Activated CD4-positive, alpha-beta memory T cell treated with anti-CD3 and anti-CD28 coated beads for 36 hours (primary cell): Measurements from ENCODE around the gene NBEAL2. TPM values are rescaled to one million over a fixed set of nuclear protein-coding genes. Genes with fewer than 3 reads are reported as not detected.
"Not testable (repeated sequence)": the region's sequence is repeated elsewhere in the genome, so short reads cannot be mapped to it uniquely, and the experiment has no call there.

ENCODE experiments used
- CTCF ChIA-PET: fragments of 350-600 bp; sonication (Branson Sonifier 250); formaldehyde crosslinking; loops from one replicate; lab custom pipeline; 2021; ENCODE audit warnings: antibody characterized with exemption, inconsistent platforms; lab: Charles Lee
- POLR2A ChIA-PET: fragments of 350-600 bp; sonication (Branson Sonifier 250); formaldehyde crosslinking; loops from one replicate; lab custom pipeline; 2021; ENCODE audit warnings: antibody characterized with exemption; lab: Charles Lee
- DNase-seq: peaks from one replicate; pipeline ENCODE4 v3.0.0-alpha.2; 2020
- H3K27ac Mint-ChIP-seq: one replicate; pipeline ENCODE4 v1.8.0; 2021; ENCODE audit warnings: mixed read lengths
- H3K27me3 Mint-ChIP-seq: one replicate; pipeline ENCODE4 v1.8.0; 2021; ENCODE audit warnings: mixed read lengths
- H3K36me3 Mint-ChIP-seq: one replicate; pipeline ENCODE4 v1.8.0; 2021; ENCODE audit warnings: mixed read lengths
- H3K4me1 Mint-ChIP-seq: one replicate; pipeline ENCODE4 v1.8.0; 2021; ENCODE audit warnings: low read depth, mixed read lengths
- H3K4me3 Mint-ChIP-seq: one replicate; pipeline ENCODE4 v1.8.0; 2021; ENCODE audit warnings: mild to moderate bottlenecking, mixed read lengths
- H3K9me3 Mint-ChIP-seq: one replicate; pipeline ENCODE4 v1.8.0; 2021; ENCODE audit warnings: mixed read lengths
- intact Hi-C: fragments of 100-400 bp; cut with micrococcal nuclease; formaldehyde crosslinking; loops from one replicate; pipeline ENCODE4 v1.15.1; 2023
- total RNA-seq, 2 experiments: library from RNA; stranded (reverse); gene quantifications; one replicate each; pipeline ENCODE4 v1.2.3, GENCODE V29; 2021

The NBEAL2 gene
- total RNA-seq, 2 experiments from 2014 or later: 114 to 117 TPM

GRCh38 chr3:47036145-47036544 is 56.7 kb downstream of the NBEAL2 start:
- Mint-ChIP-seq H3K4me3 (no peak overlapping the region), H3K27me3 (no peaks in the 10 kb centered on the region), H3K27ac (no peak overlapping the region), H3K9me3 (no peaks in the 10 kb centered on the region), H3K4me1 (peaks cover 38% of the 10 kb centered on the region), H3K36me3 (peaks cover 44% of the 10 kb centered on the region)
- no peak for DNase-seq
- ChIA-PET POLR2A (no interaction called here), CTCF (no interaction called here)
- intact Hi-C loops: loop anchor here (5.0 kb wide), 1 partner anchor 59 kb away; the partner anchor contains the start of genes CCDC12 and NBEAL2

- peaks cover 33% of the 10 kb centered on the region for H3K4me1 Mint-ChIP-seq
- DNase-seq, H3K4me3 Mint-ChIP-seq, H3K27me3 Mint-ChIP-seq, CTCF ChIA-PET, H3K9me3 Mint-ChIP-seq: not testable (repeated sequence)
- peaks cover 42% of the 10 kb centered on the region for H3K36me3 Mint-ChIP-seq
- intact Hi-C loops: loop anchor here (5.0 kb wide), 1 partner anchor 60 kb away; the partner anchor contains the start of genes CCDC12 and NBEAL2
- POLR2A ChIA-PET: interaction anchor here (1.0 kb wide), 1 partner anchor 18 kb away, joined by 3 read pairs; no protein-coding TSS in a partner anchor
- peak overlapping the region; percentile 78 for H3K27ac Mint-ChIP-seq
These were observed 57.8 kb downstream of the NBEAL2 start for GRCh38 chr3:47037302-47037701.

GRCh38 chr3:47041114-47041513 is 61.6 kb downstream of the NBEAL2 start:
- intact Hi-C loops: no loop called here
- DNase-seq: no peak
- H3K9me3 Mint-ChIP-seq: no peaks in the 10 kb centered on the region
- H3K4me1 Mint-ChIP-seq: peaks cover 22% of the 10 kb centered on the region
- H3K27me3 Mint-ChIP-seq: no peaks in the 10 kb centered on the region
- H3K36me3 Mint-ChIP-seq: peaks cover 41% of the 10 kb centered on the region
- H3K27ac Mint-ChIP-seq: no peak overlapping the region
- CTCF ChIA-PET: interaction anchor here (0.6 kb wide), 1 partner anchor 761 kb away, joined by 3 read pairs; no protein-coding TSS in a partner anchor
- H3K4me3 Mint-ChIP-seq: no peak overlapping the region
- POLR2A ChIA-PET: no interaction called here

- Mint-ChIP-seq H3K27me3 (no peaks in the 10 kb centered on the region), H3K9me3 (no peaks in the 10 kb centered on the region), H3K36me3 (peaks cover 36% of the 10 kb centered on the region), H3K4me1 (peaks cover 24% of the 10 kb centered on the region), H3K27ac (no peak overlapping the region), H3K4me3 (no peak overlapping the region)
- CTCF ChIA-PET: interaction anchor here (0.8 kb wide), 1 partner anchor 14 kb away, joined by 3 read pairs; no protein-coding TSS in a partner anchor
- no peak for DNase-seq
- intact Hi-C loops: loop anchor here (2.0 kb wide), 1 partner anchor 14 kb away; no protein-coding TSS in a partner anchor
- POLR2A ChIA-PET: no interaction called here
These were observed 62.8 kb downstream of the NBEAL2 start for GRCh38 chr3:47042231-47042791.

GRCh38 chr3:47047069-47047468 is 67.6 kb downstream of the NBEAL2 start:
- no peaks in the 10 kb centered on the region for H3K9me3 Mint-ChIP-seq
- DNase-seq: no peak
- peaks cover 13% of the 10 kb centered on the region for H3K36me3 Mint-ChIP-seq
- H3K27me3 Mint-ChIP-seq: no peaks in the 10 kb centered on the region
- peak overlapping the region; percentile 49 for H3K27ac Mint-ChIP-seq
- ChIA-PET CTCF (no interaction called here), POLR2A (no interaction called here)
- no peak overlapping the region for H3K4me3 Mint-ChIP-seq
- peaks cover 19% of the 10 kb centered on the region for H3K4me1 Mint-ChIP-seq
- intact Hi-C loops: no loop called here

GRCh38 chr3:47047673-47048072 is 68.2 kb downstream of the NBEAL2 start:
- POLR2A ChIA-PET: no interaction called here

GRCh38 chr3:47054412-47054811 is 74.9 kb downstream of the NBEAL2 start:
- no peaks in the 10 kb centered on the region for H3K27me3 Mint-ChIP-seq
- intact Hi-C loops: loop anchor here (10.0 kb wide), 1 partner anchor 230 kb away; the partner anchor contains the start of genes KIF9 and KLHL18
- no peak for DNase-seq
- ChIA-PET CTCF (no interaction called here), POLR2A (no interaction called here)
- H3K9me3 Mint-ChIP-seq: no peaks in the 10 kb centered on the region
- peaks cover 40% of the 10 kb centered on the region for H3K4me1 Mint-ChIP-seq
- H3K36me3 Mint-ChIP-seq: peaks cover 32% of the 10 kb centered on the region
- no peak overlapping the region for H3K4me3 Mint-ChIP-seq
- no peak overlapping the region for H3K27ac Mint-ChIP-seq

More at GRCh38 chr3:47047673-47048072, 68.2 kb downstream of the NBEAL2 start:
- Mint-ChIP-seq H3K9me3 (no peaks in the 10 kb centered on the region), H3K27ac (peak overlapping the region; percentile 49), H3K4me1 (peaks cover 19% of the 10 kb centered on the region), H3K4me3 (no peak overlapping the region), H3K27me3 (no peaks in the 10 kb centered on the region), H3K36me3 (peaks cover 9% of the 10 kb centered on the region)
- CTCF ChIA-PET: no interaction called here
- intact Hi-C loops: no loop called here
- no peak for DNase-seq

- no peak for DNase-seq
- H3K4me3 Mint-ChIP-seq: no peak overlapping the region
- ChIA-PET POLR2A (no interaction called here), CTCF (no interaction called here)
- peaks cover 40% of the 10 kb centered on the region for H3K4me1 Mint-ChIP-seq
- intact Hi-C loops: loop anchor here (1.0 to 10.0 kb wide), 7 partner anchors 14 to 228 kb away; partner anchors contain the start of genes KIF9, KLHL18 and SETD2
- peaks cover 45% of the 10 kb centered on the region for H3K36me3 Mint-ChIP-seq
- peak overlapping the region; percentile 33 for H3K27ac Mint-ChIP-seq
- no peaks in the 10 kb centered on the region for H3K9me3 Mint-ChIP-seq
- no peaks in the 10 kb centered on the region for H3K27me3 Mint-ChIP-seq
These were observed 77.2 kb downstream of the NBEAL2 start for GRCh38 chr3:47056705-47057104.

GRCh38 chr3:47057212-47057671 is 77.8 kb downstream of the NBEAL2 start:
- H3K4me1 Mint-ChIP-seq: peaks cover 41% of the 10 kb centered on the region
- ChIA-PET CTCF (interaction anchor here (1.0 kb wide), 1 partner anchor 36 kb away, joined by 3 read pairs; no protein-coding TSS in a partner anchor), POLR2A (no interaction called here)
- H3K36me3 Mint-ChIP-seq: peaks cover 50% of the 10 kb centered on the region
- H3K9me3 Mint-ChIP-seq: no peaks in the 10 kb centered on the region
- DNase-seq: peak; percentile 75
- no peaks in the 10 kb centered on the region for H3K27me3 Mint-ChIP-seq
- intact Hi-C loops: loop anchor here (1.0 to 10.0 kb wide), 7 partner anchors 14 to 228 kb away; partner anchors contain the start of genes KIF9, KLHL18 and SETD2
- H3K27ac Mint-ChIP-seq: peak overlapping the region; percentile 33
- peak overlapping the region; percentile 10 for H3K4me3 Mint-ChIP-seq

Other genes starting within 250 kb of the NBEAL2 start
- not detected for gene MYL3, start 116.2 kb upstream of the NBEAL2 start, total RNA-seq
- gene PTH1R, start 101.9 kb upstream of the NBEAL2 start, total RNA-seq: not detected
- gene CCDC12, start 2.9 kb upstream of the NBEAL2 start, total RNA-seq: 10 to 100 TPM; 44.3 to 49.9 TPM
- 10 to 100 TPM; 31.2 to 31.8 TPM for gene SETD2, start 184.4 kb downstream of the NBEAL2 start, total RNA-seq